Measurements from ENCODE around the gene CSPG5. TPM values are rescaled to one million over a fixed set of nuclear protein-coding genes. Genes with fewer than 3 reads are reported as not detected.
A peak's percentile ranks its signal among the peaks of the same experiment; 100 is the strongest.

CSPG5 gene
- total and polyA plus RNA-seq, 2 donors, result 0.09 to 0.25 TPM

DNA sequence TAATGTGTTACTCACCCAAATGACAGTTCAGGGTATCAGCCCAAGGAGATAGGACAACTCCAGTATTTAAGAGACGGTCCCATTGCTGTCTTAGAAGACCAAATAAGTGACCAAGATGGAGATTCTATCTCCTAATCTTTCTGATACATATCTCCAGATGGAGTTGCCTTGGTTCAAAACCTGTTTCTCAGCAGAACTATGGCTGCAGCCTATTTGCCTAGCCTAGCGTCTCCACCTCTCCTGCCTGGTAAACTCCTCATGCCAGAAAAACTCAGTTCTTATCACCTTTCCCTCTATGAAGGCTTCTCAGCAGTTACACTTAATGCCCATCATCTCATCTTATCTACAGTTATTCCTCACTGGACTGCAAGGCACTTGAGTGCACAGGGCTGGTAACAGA lies 1.2 kb upstream of the CSPG5 start:
- Histone ChIP-seq H3K27ac (ENCODE audit: low read depth in 1 of 2, low read length in 1 of 2) (no peak overlapping the region), H3K9me3 (ENCODE audit: control insufficient read depth in 2 of 2, insufficient read depth in 1 of 2, low read length in 1 of 2) (peaks cover 0 to 5% of the 10 kb centered on the region in 2 donors), H3K4me1 (ENCODE audit: control insufficient read depth in 2 of 2, insufficient read depth in 2 of 2, low read length in 2 of 2) (peaks cover 6 to 17% of the 10 kb centered on the region in 2 donors), H3K27me3 (ENCODE audit: control insufficient read depth in 2 of 2, insufficient read depth in 1 of 2, low read length in 1 of 2) (peaks cover 43 to 67% of the 10 kb centered on the region in 2 donors), H3K4me3 (ENCODE audit: low read length in 2 of 2) (no peak overlapping the region), H3K36me3 (ENCODE audit: control insufficient read depth in 2 of 2, insufficient read depth in 2 of 2, low read length in 1 of 2) (peaks cover 0 to 4% of the 10 kb centered on the region in 2 donors)
- DNase-seq (ENCODE audit: low read depth in 6 of 9, low spot score in 9 of 9), result no peak
- 96% methylated on average over 2 of the region's 2 CpGs for WGBS

DNA sequence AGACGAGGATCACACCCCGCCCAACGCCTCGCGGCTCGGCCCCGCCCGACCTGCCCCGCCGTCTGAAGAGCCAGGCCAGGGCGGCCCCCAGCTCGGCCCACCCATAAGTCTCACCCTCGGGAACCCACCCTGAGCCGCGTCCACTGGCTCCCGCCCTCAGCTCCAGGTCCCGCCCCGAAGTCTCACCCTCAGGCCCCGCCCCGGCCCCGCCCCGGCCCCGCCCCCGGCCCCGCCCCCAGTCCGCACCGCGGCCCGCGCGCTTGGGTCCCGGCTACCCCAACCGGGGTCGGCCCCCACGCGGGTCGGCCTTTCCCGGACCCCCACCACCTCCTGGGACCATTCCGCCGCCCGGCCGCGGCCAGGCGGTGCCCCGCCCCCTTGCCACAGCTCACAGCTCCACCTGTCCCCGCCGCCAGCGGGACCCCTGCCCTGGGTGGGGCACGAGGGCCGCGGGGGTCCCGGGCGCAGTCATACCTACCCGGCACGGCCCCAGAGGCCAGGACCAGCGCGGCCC lies 489 bp downstream of the CSPG5 start:
- H3K9me3 ChIP-seq (ENCODE audit: control insufficient read depth in 2 of 2, insufficient read depth in 1 of 2, low read length in 1 of 2), result peaks cover 0 to 5% of the 10 kb centered on the region in 2 donors
- no peak overlapping the region for H3K27ac ChIP-seq (ENCODE audit: low read depth in 1 of 2, low read length in 1 of 2)
- peak in 2 of 9 donors; percentile 16 to 33 for DNase-seq (ENCODE audit: low read depth in 6 of 9, low spot score in 9 of 9)
- peak overlapping the region in 1 of 2 donors; percentile 67 for H3K4me3 ChIP-seq (ENCODE audit: low read length in 2 of 2)
- peaks cover 6 to 17% of the 10 kb centered on the region in 2 donors for H3K4me1 ChIP-seq (ENCODE audit: control insufficient read depth in 2 of 2, insufficient read depth in 2 of 2, low read length in 2 of 2)
- H3K27me3 ChIP-seq (ENCODE audit: control insufficient read depth in 2 of 2, insufficient read depth in 1 of 2, low read length in 1 of 2), result peaks cover 43 to 80% of the 10 kb centered on the region in 2 donors
- WGBS, result 2% methylated on average over 57 of the region's 57 CpGs
- no peaks in the 10 kb centered on the region for H3K36me3 ChIP-seq (ENCODE audit: control insufficient read depth in 2 of 2, insufficient read depth in 2 of 2, low read length in 1 of 2)

DNA sequence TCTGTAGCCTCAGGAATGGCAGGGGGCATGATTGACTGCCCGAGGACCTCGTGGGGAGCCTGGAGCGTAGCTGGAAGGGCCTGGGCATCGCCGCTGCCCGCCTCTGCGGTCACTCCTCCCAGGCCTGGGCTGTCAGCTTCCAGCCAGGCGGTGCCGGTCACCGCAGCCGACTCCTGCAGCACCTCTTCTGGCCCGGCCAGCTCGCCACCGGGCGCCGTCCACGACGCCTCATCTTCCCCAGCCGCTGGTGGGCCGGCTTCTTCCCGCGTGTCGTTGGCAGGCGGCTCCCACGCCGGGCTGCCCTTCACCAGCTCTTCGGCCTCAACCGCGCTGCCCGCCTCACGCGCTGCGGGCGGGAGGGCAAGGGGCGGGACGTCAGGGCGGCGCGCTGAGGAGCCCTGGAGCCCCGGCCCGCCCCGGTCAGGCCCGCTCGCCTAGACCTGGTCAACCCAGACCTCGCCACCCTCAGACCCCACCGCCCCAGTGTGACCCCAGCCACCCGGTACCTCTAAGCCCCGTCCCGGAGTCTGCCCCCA lies 1.0 kb downstream of the CSPG5 start:
- Histone ChIP-seq H3K4me3 (ENCODE audit: low read length in 2 of 2) (peak overlapping the region in 1 of 2 donors; percentile 67), H3K4me1 (ENCODE audit: control insufficient read depth in 2 of 2, insufficient read depth in 2 of 2, low read length in 2 of 2) (peaks cover 6 to 17% of the 10 kb centered on the region in 2 donors), H3K36me3 (ENCODE audit: control insufficient read depth in 2 of 2, insufficient read depth in 2 of 2, low read length in 1 of 2) (no peaks in the 10 kb centered on the region), H3K27me3 (ENCODE audit: control insufficient read depth in 2 of 2, insufficient read depth in 1 of 2, low read length in 1 of 2) (peaks cover 43 to 85% of the 10 kb centered on the region in 2 donors), H3K9me3 (ENCODE audit: control insufficient read depth in 2 of 2, insufficient read depth in 1 of 2, low read length in 1 of 2) (peaks cover 0 to 5% of the 10 kb centered on the region in 2 donors), H3K27ac (ENCODE audit: low read depth in 1 of 2, low read length in 1 of 2) (no peak overlapping the region)
- DNase-seq (ENCODE audit: low read depth in 6 of 9, low spot score in 9 of 9), result no peak
- 7% methylated on average over 49 of the region's 49 CpGs for WGBS

DNA sequence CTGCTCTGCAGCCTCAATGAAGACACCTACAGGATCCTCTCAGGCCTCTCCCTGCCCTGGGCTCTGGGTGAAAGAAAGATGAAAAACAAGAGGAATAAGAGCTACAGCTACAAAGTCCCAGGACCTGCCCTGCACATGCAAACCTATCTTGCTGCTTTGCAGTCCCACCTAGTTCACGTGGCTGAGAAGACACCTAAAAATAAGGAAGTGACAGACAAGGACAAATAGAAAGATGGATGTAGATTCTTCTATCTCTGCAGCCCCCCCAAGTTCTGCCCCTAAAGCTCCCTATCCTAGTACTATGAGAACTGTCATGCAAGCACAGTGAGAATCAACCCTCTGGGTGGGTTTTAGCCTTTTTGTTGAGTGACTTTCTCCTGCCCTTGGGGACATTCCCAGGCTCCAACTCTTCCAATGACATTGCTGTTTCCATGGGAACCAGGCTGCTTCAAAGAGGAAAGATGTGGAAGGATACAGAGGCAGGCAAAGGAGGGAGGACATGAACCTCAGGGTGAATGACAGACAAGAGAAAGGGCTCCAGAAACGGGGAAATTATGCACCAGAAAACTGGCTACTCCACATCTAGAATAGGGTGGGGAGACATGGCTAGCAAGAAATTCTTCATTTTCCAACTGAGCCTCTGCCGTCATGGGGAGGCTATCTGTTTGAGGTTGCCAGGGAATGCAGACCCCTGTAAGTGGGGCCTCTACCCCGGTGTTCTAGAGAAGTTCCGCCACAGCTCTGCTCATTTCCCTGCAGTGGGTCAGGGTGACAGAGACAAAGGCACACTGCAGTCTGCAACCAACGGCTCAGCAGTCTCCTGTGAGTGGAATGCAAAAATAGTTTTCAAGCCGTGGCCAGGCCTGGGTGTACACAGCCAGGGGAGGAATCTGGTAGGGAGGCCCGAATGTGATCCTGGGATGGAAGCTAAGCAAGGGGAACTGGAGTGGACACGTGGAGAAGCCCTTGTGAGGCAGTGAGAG lies 5.2 kb downstream of the CSPG5 start:
- H3K27ac ChIP-seq (ENCODE audit: low read depth in 1 of 2, low read length in 1 of 2), result no peak overlapping the region
- no peak for DNase-seq (ENCODE audit: low read depth in 6 of 9, low spot score in 9 of 9)
- H3K9me3 ChIP-seq (ENCODE audit: control insufficient read depth in 2 of 2, insufficient read depth in 1 of 2, low read length in 1 of 2), result no peaks in the 10 kb centered on the region
- H3K4me1 ChIP-seq (ENCODE audit: control insufficient read depth in 2 of 2, insufficient read depth in 2 of 2, low read length in 2 of 2), result peaks cover 4 to 10% of the 10 kb centered on the region in 2 donors
- no peak overlapping the region for H3K4me3 ChIP-seq (ENCODE audit: low read length in 2 of 2)
- H3K27me3 ChIP-seq (ENCODE audit: control insufficient read depth in 2 of 2, insufficient read depth in 1 of 2, low read length in 1 of 2), result peaks cover 19 to 66% of the 10 kb centered on the region in 2 donors
- H3K36me3 ChIP-seq (ENCODE audit: control insufficient read depth in 2 of 2, insufficient read depth in 2 of 2, low read length in 1 of 2), result no peaks in the 10 kb centered on the region
- WGBS, result 90% methylated on average over 9 of the region's 9 CpGs

DNA sequence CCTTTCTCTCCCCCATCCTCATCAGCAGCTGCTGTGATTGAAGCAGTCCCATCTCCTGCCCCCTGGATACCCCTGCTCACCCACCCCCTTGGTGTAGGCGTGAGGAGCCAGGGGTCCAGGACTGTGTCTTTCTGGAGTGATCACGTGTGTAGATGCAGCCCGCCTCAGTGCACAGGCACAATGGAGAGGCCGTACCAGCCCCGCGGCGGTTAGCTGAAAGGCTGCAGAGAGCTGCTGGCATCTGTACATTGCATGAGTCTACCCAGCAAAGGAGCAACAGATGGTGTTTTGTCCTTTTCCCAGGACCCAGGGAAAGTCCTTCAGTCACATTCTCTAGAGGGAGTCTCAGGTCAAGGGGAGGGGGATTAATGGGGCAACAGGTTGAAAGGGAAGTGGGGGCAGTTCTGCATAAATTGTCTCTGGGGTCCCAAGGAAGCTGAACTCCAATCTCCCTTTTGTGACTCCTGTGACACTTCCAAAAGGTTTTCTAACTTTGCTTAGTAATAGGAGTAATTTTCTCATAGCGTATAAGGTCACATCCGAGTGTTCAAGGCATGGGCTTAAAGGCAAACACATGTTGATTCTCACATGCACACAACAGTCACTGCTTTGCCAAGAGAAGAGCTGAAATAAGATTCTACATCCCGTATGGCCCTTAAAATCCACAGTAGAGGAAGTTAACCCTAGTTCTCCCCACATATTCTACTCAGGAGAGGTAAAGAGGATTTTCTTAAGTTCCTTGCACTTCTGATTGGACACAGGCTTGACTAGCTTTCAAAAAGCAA lies 7.1 kb downstream of the CSPG5 start:
- no peaks in the 10 kb centered on the region for H3K36me3 ChIP-seq (ENCODE audit: control insufficient read depth in 2 of 2, insufficient read depth in 2 of 2, low read length in 1 of 2)
- no peak overlapping the region for H3K27ac ChIP-seq (ENCODE audit: low read depth in 1 of 2, low read length in 1 of 2)
- H3K4me1 ChIP-seq (ENCODE audit: control insufficient read depth in 2 of 2, insufficient read depth in 2 of 2, low read length in 2 of 2), result no peaks in the 10 kb centered on the region
- H3K9me3 ChIP-seq (ENCODE audit: control insufficient read depth in 2 of 2, insufficient read depth in 1 of 2, low read length in 1 of 2), result no peaks in the 10 kb centered on the region
- DNase-seq (ENCODE audit: low read depth in 6 of 9, low spot score in 9 of 9), result no peak
- peaks cover under 1 to 47% of the 10 kb centered on the region in 2 donors for H3K27me3 ChIP-seq (ENCODE audit: control insufficient read depth in 2 of 2, insufficient read depth in 1 of 2, low read length in 1 of 2)
- 89% methylated on average over 10 of the region's 10 CpGs for WGBS
- no peak overlapping the region for H3K4me3 ChIP-seq (ENCODE audit: low read length in 2 of 2)

DNA sequence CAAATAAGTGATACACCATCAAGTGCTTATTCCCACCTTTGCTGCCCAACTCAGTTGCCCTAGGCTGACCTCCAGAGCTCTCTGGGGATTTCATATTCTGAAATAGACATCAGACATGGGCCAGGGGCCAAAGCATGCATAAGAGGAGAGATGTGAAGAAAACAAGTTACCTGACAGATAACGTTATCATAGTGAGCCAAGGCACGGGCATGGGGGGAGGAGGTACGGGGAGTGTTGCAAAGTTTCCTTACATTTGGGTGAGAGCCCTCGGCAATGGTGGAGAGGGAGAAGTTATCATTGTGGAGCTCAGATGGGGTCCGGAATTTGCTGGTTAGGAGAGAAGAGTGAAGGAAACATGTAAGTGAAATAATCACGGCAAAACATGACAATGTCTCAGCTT lies 9.8 kb downstream of the CSPG5 start:
- Histone ChIP-seq H3K9me3 (ENCODE audit: control insufficient read depth in 2 of 2, insufficient read depth in 1 of 2, low read length in 1 of 2) (no peaks in the 10 kb centered on the region), H3K4me3 (ENCODE audit: low read length in 2 of 2) (no peak overlapping the region), H3K4me1 (ENCODE audit: control insufficient read depth in 2 of 2, insufficient read depth in 2 of 2, low read length in 2 of 2) (no peaks in the 10 kb centered on the region), H3K36me3 (ENCODE audit: control insufficient read depth in 2 of 2, insufficient read depth in 2 of 2, low read length in 1 of 2) (no peaks in the 10 kb centered on the region), H3K27me3 (ENCODE audit: control insufficient read depth in 2 of 2, insufficient read depth in 1 of 2, low read length in 1 of 2) (peaks cover 0 to 29% of the 10 kb centered on the region in 2 donors), H3K27ac (ENCODE audit: low read depth in 1 of 2, low read length in 1 of 2) (no peak overlapping the region)
- WGBS, result 95% methylated on average over 6 of the region's 6 CpGs
- no peak for DNase-seq (ENCODE audit: low read depth in 6 of 9, low spot score in 9 of 9)

DNA sequence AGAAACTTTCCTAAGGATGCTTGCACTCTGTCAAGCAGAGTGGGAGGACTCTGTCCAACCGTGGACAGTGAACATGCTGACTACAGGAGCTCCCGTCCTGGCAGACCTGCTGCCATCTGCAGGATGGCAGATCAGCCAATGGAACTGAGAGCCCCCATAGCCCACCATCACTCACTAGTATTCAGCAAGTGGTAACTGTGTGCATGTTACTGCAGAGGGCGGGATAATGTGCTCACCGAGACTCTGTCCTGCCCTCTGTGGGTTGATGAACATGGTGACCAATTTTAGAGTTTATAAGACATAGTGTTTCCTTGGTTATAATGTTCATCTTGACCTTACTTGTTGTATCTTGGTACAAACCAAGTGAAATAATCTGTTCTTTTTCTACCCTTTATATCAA lies 11.5 kb downstream of the CSPG5 start:
- Histone ChIP-seq H3K36me3 (ENCODE audit: control insufficient read depth in 2 of 2, insufficient read depth in 2 of 2, low read length in 1 of 2) (no peaks in the 10 kb centered on the region), H3K4me3 (ENCODE audit: low read length in 2 of 2) (no peak overlapping the region), H3K4me1 (ENCODE audit: control insufficient read depth in 2 of 2, insufficient read depth in 2 of 2, low read length in 2 of 2) (no peaks in the 10 kb centered on the region), H3K9me3 (ENCODE audit: control insufficient read depth in 2 of 2, insufficient read depth in 1 of 2, low read length in 1 of 2) (no peaks in the 10 kb centered on the region), H3K27me3 (ENCODE audit: control insufficient read depth in 2 of 2, insufficient read depth in 1 of 2, low read length in 1 of 2) (peaks cover 0 to 12% of the 10 kb centered on the region in 2 donors), H3K27ac (ENCODE audit: low read depth in 1 of 2, low read length in 1 of 2) (no peak overlapping the region)
- 94% methylated on average over 4 of the region's 4 CpGs for WGBS
- no peak for DNase-seq (ENCODE audit: low read depth in 6 of 9, low spot score in 9 of 9)

DNA sequence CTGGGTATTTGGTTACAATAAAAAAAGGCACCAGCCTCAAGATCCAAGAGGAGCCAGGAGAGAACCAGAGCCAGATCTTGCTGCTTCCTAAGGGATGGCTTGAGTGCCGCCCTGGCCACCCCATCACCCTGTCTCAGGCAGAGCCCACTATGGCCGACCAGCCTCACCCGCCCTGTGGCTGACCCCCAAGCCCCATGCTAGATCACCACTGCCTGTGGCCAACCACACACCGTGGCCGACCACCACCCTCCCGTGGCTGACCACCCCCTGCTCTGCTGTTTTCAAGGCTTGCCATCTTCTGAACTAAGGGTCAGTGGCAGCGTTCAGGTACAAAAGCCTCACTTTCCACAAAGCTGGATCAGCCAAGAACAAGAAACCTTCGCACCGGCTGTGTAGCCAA lies 12.0 kb downstream of the CSPG5 start:
- Histone ChIP-seq H3K9me3 (ENCODE audit: control insufficient read depth in 2 of 2, insufficient read depth in 1 of 2, low read length in 1 of 2) (no peaks in the 10 kb centered on the region), H3K27me3 (ENCODE audit: control insufficient read depth in 2 of 2, insufficient read depth in 1 of 2, low read length in 1 of 2) (peaks cover 0 to 9% of the 10 kb centered on the region in 2 donors), H3K27ac (ENCODE audit: low read depth in 1 of 2, low read length in 1 of 2) (no peak overlapping the region), H3K4me3 (ENCODE audit: low read length in 2 of 2) (no peak overlapping the region), H3K36me3 (ENCODE audit: control insufficient read depth in 2 of 2, insufficient read depth in 2 of 2, low read length in 1 of 2) (no peaks in the 10 kb centered on the region), H3K4me1 (ENCODE audit: control insufficient read depth in 2 of 2, insufficient read depth in 2 of 2, low read length in 2 of 2) (no peaks in the 10 kb centered on the region)
- no peak for DNase-seq (ENCODE audit: low read depth in 6 of 9, low spot score in 9 of 9)
- WGBS, result 97% methylated on average over 9 of the region's 9 CpGs

Data from thymus (tissue), 11 donors.